Activated T-helper 2 cell treated with anti-CD3 and anti-CD28 coated beads, Interferon-gamma antibody, Interleukin-2, Interleukin-4, amounts not matched to agents 10 μg/mL and 5 μg/mL and 100 μg/mL, durations not matched to agents 14 hours and 24 hours and 36 hours (primary cell): Measurements from ENCODE around the gene CCDC106. TPM values are rescaled to one million over a fixed set of nuclear protein-coding genes. Genes with fewer than 3 reads are reported as not detected.
A peak's percentile ranks its signal among the peaks of the same experiment; 100 is the strongest.

Source experiments
- DNase-seq: peaks from one replicate; pipeline ENCODE4 v3.0.0; 2021; ENCODE audit warnings: low spot score
- H3K27ac Mint-ChIP-seq: one replicate; pipeline ENCODE4 v1.8.0; 2021; ENCODE audit warnings: mixed read lengths
- H3K27me3 Mint-ChIP-seq: one replicate; pipeline ENCODE4 v1.8.0; 2021; ENCODE audit warnings: low read depth, mixed read lengths
- H3K36me3 Mint-ChIP-seq: one replicate; pipeline ENCODE4 v1.8.0; 2021; ENCODE audit warnings: low read depth, mixed read lengths
- H3K4me1 Mint-ChIP-seq: one replicate; pipeline ENCODE4 v1.8.0; 2021; ENCODE audit warnings: low read depth, mixed read lengths
- H3K4me3 Mint-ChIP-seq: one replicate; pipeline ENCODE4 v1.8.0; 2021; ENCODE audit warnings: low read depth, mild to moderate bottlenecking, moderate library complexity, mixed read lengths
- H3K9me3 Mint-ChIP-seq: one replicate; pipeline ENCODE4 v1.8.0; 2021; ENCODE audit warnings: mixed read lengths
- intact Hi-C: fragments of 100-400 bp; cut with micrococcal nuclease; formaldehyde crosslinking; loops from one replicate; pipeline ENCODE4 v1.15.1; 2023
- total RNA-seq: library from RNA; stranded (reverse); gene quantifications from 2 replicates; pipeline ENCODE4 v1.2.3, GENCODE V29; 2022

The CCDC106 gene
- 7.2 and 8.1 TPM in 2 replicates for total RNA-seq

DNA sequence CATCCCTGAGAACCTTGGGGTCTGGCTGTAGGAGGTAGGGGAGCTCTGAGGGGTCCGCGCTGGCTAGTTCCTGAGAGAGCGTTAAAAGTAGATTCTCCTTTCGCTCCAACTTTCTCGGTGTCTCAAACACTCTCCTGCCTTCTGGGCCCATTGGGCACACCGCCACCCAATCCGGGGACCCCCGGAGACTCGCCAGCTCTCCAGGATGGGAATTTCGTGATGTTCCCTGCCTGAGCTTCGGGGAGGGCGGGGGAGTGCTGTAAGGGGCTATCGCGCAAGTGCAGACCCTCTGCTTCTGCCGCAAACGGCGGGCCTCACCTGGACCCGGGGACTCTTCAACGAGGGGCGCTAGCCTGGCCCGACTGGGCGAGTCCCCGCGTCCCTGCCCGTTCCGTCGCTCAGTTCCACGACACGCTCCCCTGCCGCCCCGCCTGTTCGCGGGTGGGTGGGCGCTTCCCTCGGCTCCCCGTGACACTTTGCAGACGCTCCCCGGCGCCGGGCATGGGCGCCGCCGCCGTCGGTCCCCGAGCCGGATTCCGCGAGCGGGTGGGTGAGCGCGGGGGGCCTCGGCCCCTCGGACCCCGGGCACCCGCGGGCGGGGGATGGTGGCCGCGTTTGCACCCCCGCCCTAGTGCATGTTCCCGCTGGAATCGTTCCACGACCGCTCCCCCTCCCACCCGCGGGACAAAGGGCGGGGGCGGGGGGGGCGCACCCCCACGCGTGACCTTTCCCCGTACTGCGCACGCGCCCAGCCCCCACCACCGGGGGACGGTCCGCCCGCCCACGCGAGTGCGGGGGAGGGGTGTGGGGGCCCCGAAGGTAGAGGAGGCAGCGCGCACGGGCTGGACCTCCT lies at the start of gene CCDC106:
TSS of gene CCDC106 (plus strand) at position 481 of the 853 bp plus-strand sequence. CDS start 835 bp downstream, outside the sequence.
- intact Hi-C loops, result loop anchor here (10.0 kb wide), 1 partner anchor 393 kb away; the partner anchor contains the start of gene PPP6R1
- Mint-ChIP-seq H3K4me1 (peaks cover 31% of the 10 kb centered on the region), H3K36me3 (peaks cover 42% of the 10 kb centered on the region), H3K9me3 (no peaks in the 10 kb centered on the region), H3K27me3 (no peaks in the 10 kb centered on the region), H3K27ac (peak within 1 kb of the TSS; percentile 78), H3K4me3 (peak within 1 kb of the TSS; percentile 79)
- DNase-seq, result peak; percentile 34

- Mint-ChIP-seq H3K9me3 (no peaks in the 10 kb centered on the region), H3K27me3 (no peaks in the 10 kb centered on the region), H3K27ac (peak overlapping the region; percentile 98), H3K36me3 (peaks cover 45% of the 10 kb centered on the region), H3K4me1 (peaks cover 21% of the 10 kb centered on the region), H3K4me3 (peak overlapping the region; percentile 96)
- DNase-seq, result peak; percentile 94
- intact Hi-C loops, result loop anchor here (1.0 to 2.0 kb wide), 7 partner anchors 12 to 318 kb away; partner anchors contain the start of genes HSPBP1, KMT5C, ZNF579 and ZNF581
Measured at GRCh38 chr19:55598719-55599467, 49.1 kb upstream of the CCDC106 start.

DNA sequence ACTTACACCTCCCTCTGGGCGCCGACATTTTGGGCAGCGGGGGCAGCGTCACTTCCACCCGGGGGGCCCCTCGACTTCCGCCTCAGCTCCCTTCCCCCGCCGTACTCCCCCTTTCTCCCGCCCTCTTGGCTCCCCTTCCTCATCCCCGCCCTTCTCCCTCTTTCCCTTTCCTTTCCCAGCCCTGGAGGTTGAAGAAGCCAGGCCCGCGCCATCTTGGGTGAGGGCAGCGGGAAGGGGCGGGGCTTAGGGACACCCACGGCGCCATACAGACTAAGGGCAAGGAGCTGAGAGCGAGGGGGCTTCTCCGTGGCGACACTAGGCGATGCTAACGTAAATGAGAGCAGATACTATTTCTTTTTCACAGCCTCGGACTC lies 48.6 kb upstream of the CCDC106 start, which contains the start of gene FIZ1:
TSS of gene FIZ1 (minus strand) at position 50 of the 374 bp plus-strand sequence. CDS start 1,652 bp downstream, outside the sequence.
- peaks cover 22% of the 10 kb centered on the region for H3K4me1 Mint-ChIP-seq
- H3K9me3 Mint-ChIP-seq, result no peaks in the 10 kb centered on the region
- H3K27me3 Mint-ChIP-seq, result no peaks in the 10 kb centered on the region
- intact Hi-C loops, result loop anchor here (1.0 to 2.0 kb wide), 7 partner anchors 12 to 319 kb away; partner anchors contain the start of genes HSPBP1, KMT5C, ZNF579 and ZNF581
- H3K27ac Mint-ChIP-seq, result peak within 1 kb of the TSS; percentile 98
- peak; percentile 94 for DNase-seq
- peak within 1 kb of the TSS; percentile 96 for H3K4me3 Mint-ChIP-seq
- H3K36me3 Mint-ChIP-seq, result peaks cover 43% of the 10 kb centered on the region

- peak within 1 kb of the TSS; percentile 96 for H3K4me3 Mint-ChIP-seq
- peaks cover 25% of the 10 kb centered on the region for H3K4me1 Mint-ChIP-seq
- H3K27me3 Mint-ChIP-seq, result no peaks in the 10 kb centered on the region
- H3K9me3 Mint-ChIP-seq, result no peaks in the 10 kb centered on the region
- peaks cover 38% of the 10 kb centered on the region for H3K36me3 Mint-ChIP-seq
- peak; percentile 82 for DNase-seq
- H3K27ac Mint-ChIP-seq, result peak within 1 kb of the TSS; percentile 98
- intact Hi-C loops, result loop anchor here (1.0 to 10.0 kb wide), 8 partner anchors 13 to 319 kb away; partner anchors contain the start of genes HSPBP1, KMT5C, RPL28 and TMEM238
Measured at GRCh38 chr19:55599842-55600661, 48.0 kb upstream of the CCDC106 start, which contains the start of gene ZNF524. Gene ZNF524, plus strand, starts transcription at chr19:55600288. Its CDS starts 1,825 bp downstream, at chr19:55602113.

- intact Hi-C loops, result loop anchor here (10.0 kb wide), 1 partner anchor 216 kb away; the partner anchor contains the start of genes RPL28 and TMEM238
- Mint-ChIP-seq H3K27ac (peak overlapping the region; percentile 56), H3K27me3 (no peaks in the 10 kb centered on the region), H3K4me3 (peak overlapping the region; percentile 85), H3K4me1 (peaks cover 25% of the 10 kb centered on the region), H3K36me3 (peaks cover 32% of the 10 kb centered on the region), H3K9me3 (no peaks in the 10 kb centered on the region)
- no peak for DNase-seq
Measured at GRCh38 chr19:55600662-55601028, 47.4 kb upstream of the CCDC106 start.

GRCh38 chr19:55601084-55601483 lies 46.9 kb upstream of the CCDC106 start:
- Mint-ChIP-seq H3K4me1 (peaks cover 25% of the 10 kb centered on the region), H3K9me3 (no peaks in the 10 kb centered on the region), H3K36me3 (peaks cover 28% of the 10 kb centered on the region), H3K27me3 (no peaks in the 10 kb centered on the region), H3K27ac (peak overlapping the region; percentile 82), H3K4me3 (peak overlapping the region; percentile 85)
- intact Hi-C loops, result loop anchor here (10.0 kb wide), 1 partner anchor 216 kb away; the partner anchor contains the start of genes RPL28 and TMEM238
- no peak for DNase-seq

DNA sequence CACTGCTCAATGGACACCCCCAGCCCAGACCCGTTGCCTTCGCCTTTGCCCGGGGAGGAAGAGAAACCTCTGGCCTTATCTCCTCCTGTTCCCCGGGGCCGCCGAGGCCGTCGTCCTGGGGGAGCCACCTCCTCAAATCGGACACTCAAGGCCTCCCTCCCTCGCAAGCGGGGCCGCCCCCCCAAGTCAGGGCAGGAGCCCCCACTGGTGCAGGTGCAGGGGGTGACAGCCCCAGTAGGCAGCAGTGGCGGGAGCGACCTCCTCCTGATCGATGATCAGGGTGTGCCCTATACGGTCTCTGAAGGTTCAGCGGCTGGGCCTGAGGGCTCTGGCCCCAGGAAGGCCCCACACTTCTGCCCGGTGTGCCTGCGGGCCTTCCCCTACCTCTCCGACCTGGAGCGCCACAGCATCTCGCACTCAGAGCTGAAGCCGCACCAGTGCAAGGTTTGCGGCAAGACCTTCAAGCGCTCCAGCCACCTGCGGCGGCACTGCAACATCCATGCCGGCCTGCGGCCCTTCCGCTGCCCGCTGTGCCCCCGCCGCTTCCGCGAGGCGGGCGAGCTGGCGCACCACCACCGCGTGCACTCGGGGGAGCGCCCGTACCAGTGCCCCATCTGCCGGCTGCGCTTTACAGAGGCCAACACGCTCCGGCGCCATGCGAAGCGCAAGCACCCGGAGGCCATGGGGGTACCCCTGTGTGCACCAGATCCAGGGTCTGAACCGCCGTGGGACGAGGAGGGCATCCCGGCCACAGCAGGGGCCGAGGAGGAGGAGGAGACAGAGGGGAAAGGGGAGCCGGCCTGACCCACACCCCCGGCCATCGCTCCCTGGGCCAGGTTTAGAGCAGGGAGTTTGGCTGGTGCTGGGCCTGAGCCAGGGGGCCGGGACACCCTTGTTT lies 45.7 kb upstream of the CCDC106 start:
- DNase-seq, result no peak
- Mint-ChIP-seq H3K4me1 (peaks cover 33% of the 10 kb centered on the region), H3K27me3 (no peaks in the 10 kb centered on the region), H3K36me3 (peaks cover 23% of the 10 kb centered on the region), H3K27ac (no peak overlapping the region), H3K4me3 (peak overlapping the region; percentile 85), H3K9me3 (no peaks in the 10 kb centered on the region)
- intact Hi-C loops, result loop anchor here (10.0 kb wide), 1 partner anchor 218 kb away; the partner anchor contains the start of genes RPL28 and TMEM238

GRCh38 chr19:55603115-55603514 lies 44.9 kb upstream of the CCDC106 start:
- intact Hi-C loops, result loop anchor here (10.0 kb wide), 1 partner anchor 218 kb away; the partner anchor contains the start of genes RPL28 and TMEM238
- H3K4me1 Mint-ChIP-seq, result peaks cover 37% of the 10 kb centered on the region
- H3K27me3 Mint-ChIP-seq, result no peaks in the 10 kb centered on the region
- no peaks in the 10 kb centered on the region for H3K9me3 Mint-ChIP-seq
- peak overlapping the region; percentile 27 for H3K4me3 Mint-ChIP-seq
- H3K36me3 Mint-ChIP-seq, result peaks cover 25% of the 10 kb centered on the region
- no peak for DNase-seq
- no peak overlapping the region for H3K27ac Mint-ChIP-seq

DNA sequence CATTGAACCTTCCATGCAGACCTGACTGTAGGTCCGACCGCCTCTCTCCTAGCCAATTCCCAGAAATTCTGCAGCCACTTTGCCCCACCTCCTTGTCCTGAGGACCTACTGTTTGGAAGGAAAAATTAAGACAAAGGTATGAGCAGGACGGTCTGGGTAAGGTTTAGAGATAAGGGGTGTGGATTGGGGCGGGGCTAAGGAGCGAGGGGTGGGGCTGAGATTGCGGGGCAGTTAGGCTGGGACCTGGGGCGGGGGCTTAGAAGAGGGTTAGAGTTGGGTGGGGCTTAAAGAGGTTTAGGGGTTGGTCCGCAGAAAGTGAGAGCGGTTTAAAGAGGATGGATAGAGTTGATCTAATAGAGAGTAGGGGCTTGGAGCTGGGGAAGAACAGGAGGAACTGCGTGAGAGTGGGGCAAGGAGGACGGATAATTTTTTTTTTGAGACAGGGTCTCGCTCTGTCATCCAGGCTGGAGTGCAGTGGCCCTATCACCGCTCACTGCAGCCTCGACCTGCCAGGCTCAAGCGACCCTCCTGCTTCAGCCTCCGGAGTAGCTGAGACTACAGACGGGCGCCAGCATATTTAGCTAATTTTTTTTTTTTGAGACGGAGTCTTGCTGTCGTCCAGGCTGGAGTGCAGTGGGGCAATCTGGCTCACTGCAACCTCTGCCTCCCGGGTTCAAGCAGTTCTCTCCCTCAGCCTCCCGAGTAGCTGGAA lies 44.3 kb upstream of the CCDC106 start:
- Mint-ChIP-seq H3K9me3 (no peaks in the 10 kb centered on the region), H3K4me1 (peaks cover 34% of the 10 kb centered on the region), H3K27me3 (no peaks in the 10 kb centered on the region), H3K27ac (no peak overlapping the region), H3K4me3 (peak overlapping the region; percentile 83), H3K36me3 (peaks cover 25% of the 10 kb centered on the region)
- DNase-seq, result no peak
- intact Hi-C loops, result loop anchor here (2.0 to 10.0 kb wide), 3 partner anchors 17 to 219 kb away; partner anchors contain the start of genes RPL28, TMEM238 and U2AF2

DNA sequence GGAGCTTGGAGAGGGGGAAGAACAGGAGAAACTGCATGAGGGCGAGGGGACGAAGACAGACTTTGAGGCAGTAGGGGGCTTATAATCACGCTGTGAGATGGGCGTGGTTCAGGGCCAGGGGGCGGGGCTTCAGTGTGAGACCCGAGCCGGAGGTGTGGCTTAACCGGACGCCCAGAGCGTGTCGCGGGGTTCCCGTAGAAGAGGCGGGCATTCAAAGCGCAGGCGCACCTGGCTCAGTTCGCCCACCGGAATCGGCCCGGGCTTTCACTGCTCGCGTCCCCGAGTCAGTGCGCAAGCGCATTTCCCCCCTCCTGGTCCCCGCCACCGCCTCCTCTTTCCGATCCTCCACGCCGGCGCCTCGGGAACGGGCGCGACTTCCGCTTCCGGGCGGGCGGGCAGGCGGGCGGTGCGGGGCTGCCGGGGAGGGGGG lies 42.8 kb upstream of the CCDC106 start:
- intact Hi-C loops, result loop anchor here (1.0 to 10.0 kb wide), 5 partner anchors 18 to 220 kb away; partner anchors contain the start of genes RPL28, TMEM238, U2AF2 and ZNF579
- no peaks in the 10 kb centered on the region for H3K27me3 Mint-ChIP-seq
- peak overlapping the region; percentile 93 for H3K27ac Mint-ChIP-seq
- peaks cover 34% of the 10 kb centered on the region for H3K4me1 Mint-ChIP-seq
- H3K9me3 Mint-ChIP-seq, result no peaks in the 10 kb centered on the region
- peak; percentile 99 for DNase-seq
- H3K36me3 Mint-ChIP-seq, result peaks cover 29% of the 10 kb centered on the region
- peak overlapping the region; percentile 83 for H3K4me3 Mint-ChIP-seq
